Astrocyte (in vitro differentiated cells and primary cell): ENCODE measurements around the gene TLR6.

Experiments
- CTCF ChIP-seq: IDR thresholded peaks from 2 replicates; pipeline ENCODE4 v1.5.1; 2011; ENCODE audit warnings: low read depth, mild to moderate bottlenecking, inconsistent platforms, low read length, moderate library complexity; ENCODE audit not compliant: insufficient read depth
- EZH2 ChIP-seq: IDR thresholded peaks from 2 replicates; pipeline ENCODE4 v1.6.1; 2012; ENCODE audit warnings: mild to moderate bottlenecking, low read length, inconsistent platforms; ENCODE audit not compliant: insufficient read depth

GRCh38 chr4:38891051-38891983, 34.7 kb upstream of the TLR6 start:
- no peak for TF ChIP-seq CTCF
- no peak for TF ChIP-seq EZH2
